GM12872 (cell line): ENCODE data around the gene ARMC5.

Source experiments
- CTCF ChIP-seq: IDR thresholded peaks from 3 replicates; pipeline ENCODE4 v1.5.1; 2011; ENCODE audit warnings: low read depth, mild to moderate bottlenecking, low read length, moderate library complexity; ENCODE audit not compliant: insufficient read depth

The ARMC5 gene

GRCh38 chr16:31460582-31461002, 1.3 kb downstream of the ARMC5 start:
- peak; percentile 66 for TF ChIP-seq CTCF

- TF ChIP-seq CTCF, result no peak
Observed at GRCh38 chr16:31461201-31461920, 2.1 kb downstream of the ARMC5 start.

- TF ChIP-seq CTCF, result no peak
Observed at GRCh38 chr16:31461921-31462804, 2.9 kb downstream of the ARMC5 start.

GRCh38 chr16:31464348-31464769, 5.1 kb downstream of the ARMC5 start:
- TF ChIP-seq CTCF, result no peak

- no peak for TF ChIP-seq CTCF
Observed at GRCh38 chr16:31464781-31465260, 5.5 kb downstream of the ARMC5 start.

GRCh38 chr16:31465788-31466370, 6.6 kb downstream of the ARMC5 start:
- TF ChIP-seq CTCF, result no peak

- TF ChIP-seq CTCF, result no peak
Observed at GRCh38 chr16:31466381-31466841, 7.1 kb downstream of the ARMC5 start.
